NCI-H2227 (cell line): ENCODE results near the gene TOMM6.
"Not testable (repeated sequence)": the region's sequence is repeated elsewhere in the genome, so short reads cannot be mapped to it uniquely, and the experiment has no call there.

Source experiments
- DNase-seq: peaks from one replicate; lab custom pipeline; 2025; ENCODE audit not compliant: unreplicated experiment; lab: John Stamatoyannopoulos, UW

TOMM6 gene

DNA sequence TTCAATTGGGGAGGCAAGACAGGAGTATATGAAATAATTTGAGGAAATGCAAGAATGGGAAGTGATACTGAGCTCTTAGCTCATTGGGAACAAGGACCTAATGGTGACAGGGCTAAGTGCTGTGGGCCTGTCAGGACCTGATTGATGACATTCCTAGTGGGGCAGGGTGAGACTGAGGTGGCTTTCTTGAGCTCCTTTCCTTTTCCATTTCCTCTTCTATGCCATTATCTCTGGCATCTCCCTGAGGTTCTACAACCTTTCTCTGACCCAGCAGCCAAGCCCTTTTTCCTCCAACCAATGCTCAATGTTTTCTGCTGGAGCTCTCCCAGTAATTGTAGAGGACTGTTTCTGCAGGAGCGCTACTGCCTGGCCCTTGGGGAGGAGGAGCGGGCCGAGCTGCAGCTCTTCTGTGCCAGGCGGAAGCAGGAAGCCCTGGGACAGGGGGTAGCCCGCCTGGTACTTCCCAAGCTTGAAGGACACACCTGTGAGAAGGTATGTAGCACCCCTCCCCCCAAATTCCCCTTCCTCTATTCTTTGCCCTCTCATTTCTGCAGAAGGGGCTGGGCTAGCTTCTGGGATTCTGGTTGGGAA is 2.8 kb upstream of the TOMM6 start:
- DNase-seq, result peak; percentile 19

GRCh38 chr6:41785254-41785653 is 2.2 kb upstream of the TOMM6 start:
- DNase-seq, result no peak

- DNase-seq, result peak; percentile 51
Observed at GRCh38 chr6:41785689-41786450, 1.6 kb upstream of the TOMM6 start.

- peak; percentile 89 for DNase-seq
Observed at GRCh38 chr6:41786451-41787218, 859 bp upstream of the TOMM6 start.

DNA sequence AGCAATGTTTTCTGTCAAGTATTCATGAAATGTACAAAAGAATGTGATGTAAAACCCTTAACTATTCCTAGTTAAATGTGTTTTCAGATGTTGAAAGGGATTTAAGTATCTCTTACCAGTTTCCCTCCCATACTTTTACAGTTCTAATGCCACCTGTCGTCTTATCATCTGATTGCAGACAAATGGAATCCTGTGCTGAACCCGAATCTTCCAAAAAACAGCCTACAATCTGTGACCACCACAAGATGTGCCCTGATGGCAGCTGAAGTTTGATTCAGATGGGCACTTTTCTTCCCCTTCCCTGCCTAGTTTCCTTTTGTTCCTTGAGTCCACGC is 1.9 kb downstream of the TOMM6 start:
- DNase-seq, result no peak

- no peak for DNase-seq
Observed at GRCh38 chr6:41790045-41790444, 2.6 kb downstream of the TOMM6 start.

GRCh38 chr6:41791305-41791704 is 3.8 kb downstream of the TOMM6 start:
- DNase-seq, result no peak

- no peak for DNase-seq
Observed at GRCh38 chr6:41791984-41792383, 4.5 kb downstream of the TOMM6 start.

- DNase-seq, result no peak
Observed at GRCh38 chr6:41796474-41796873, 9.0 kb downstream of the TOMM6 start.

DNA sequence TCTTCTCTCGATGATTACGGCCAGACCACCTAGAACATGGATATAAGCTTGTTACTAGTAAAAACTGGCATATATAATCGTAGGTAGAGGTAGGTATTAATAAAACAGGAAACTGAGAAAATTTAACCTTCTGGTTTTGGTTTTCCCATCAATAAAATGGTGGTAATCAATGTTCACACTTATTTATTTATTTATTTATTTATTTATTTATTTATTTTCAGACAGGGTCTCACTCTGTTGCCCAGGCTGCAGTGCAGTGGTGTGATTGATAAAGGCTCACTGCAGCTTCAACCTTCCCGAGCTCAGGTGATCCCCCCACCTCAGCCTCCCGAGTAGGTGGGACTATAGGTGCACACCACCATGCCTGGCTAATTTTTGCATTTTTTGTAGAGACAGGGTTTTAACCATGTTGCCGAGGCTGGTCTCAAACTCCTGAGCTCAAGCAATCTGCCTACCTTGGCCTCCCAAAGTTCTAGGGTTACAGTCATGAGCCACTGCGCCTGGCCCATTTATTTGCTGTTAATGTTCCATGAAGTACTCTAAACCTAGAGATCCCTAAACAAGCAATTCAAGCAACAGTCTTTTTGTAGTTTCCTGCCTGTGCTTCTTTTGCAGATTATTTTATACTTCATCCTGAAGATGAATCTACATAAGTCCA is 11.5 kb downstream of the TOMM6 start:
- DNase-seq, result no peak

DNA sequence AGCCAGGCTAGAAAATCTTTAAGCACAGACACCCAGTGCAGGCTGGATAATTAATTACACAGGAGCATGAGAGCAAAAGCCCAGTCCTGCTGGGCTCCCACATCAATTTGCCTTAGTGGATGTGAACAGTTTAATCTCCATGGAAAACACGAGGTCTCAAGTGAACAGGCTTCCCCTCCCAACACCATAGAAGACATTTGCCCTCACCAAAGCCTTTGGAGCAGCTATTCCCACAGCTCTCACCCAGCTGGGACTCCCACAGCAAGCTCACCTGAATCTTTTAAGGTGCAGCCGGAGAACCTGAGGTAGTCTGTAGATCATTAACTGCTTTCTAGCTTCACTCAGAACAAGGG is 12.0 kb downstream of the TOMM6 start:
- no peak for DNase-seq

GRCh38 chr6:41801380-41801779 is 13.9 kb downstream of the TOMM6 start:
- DNase-seq, result peak; percentile 0

DNA sequence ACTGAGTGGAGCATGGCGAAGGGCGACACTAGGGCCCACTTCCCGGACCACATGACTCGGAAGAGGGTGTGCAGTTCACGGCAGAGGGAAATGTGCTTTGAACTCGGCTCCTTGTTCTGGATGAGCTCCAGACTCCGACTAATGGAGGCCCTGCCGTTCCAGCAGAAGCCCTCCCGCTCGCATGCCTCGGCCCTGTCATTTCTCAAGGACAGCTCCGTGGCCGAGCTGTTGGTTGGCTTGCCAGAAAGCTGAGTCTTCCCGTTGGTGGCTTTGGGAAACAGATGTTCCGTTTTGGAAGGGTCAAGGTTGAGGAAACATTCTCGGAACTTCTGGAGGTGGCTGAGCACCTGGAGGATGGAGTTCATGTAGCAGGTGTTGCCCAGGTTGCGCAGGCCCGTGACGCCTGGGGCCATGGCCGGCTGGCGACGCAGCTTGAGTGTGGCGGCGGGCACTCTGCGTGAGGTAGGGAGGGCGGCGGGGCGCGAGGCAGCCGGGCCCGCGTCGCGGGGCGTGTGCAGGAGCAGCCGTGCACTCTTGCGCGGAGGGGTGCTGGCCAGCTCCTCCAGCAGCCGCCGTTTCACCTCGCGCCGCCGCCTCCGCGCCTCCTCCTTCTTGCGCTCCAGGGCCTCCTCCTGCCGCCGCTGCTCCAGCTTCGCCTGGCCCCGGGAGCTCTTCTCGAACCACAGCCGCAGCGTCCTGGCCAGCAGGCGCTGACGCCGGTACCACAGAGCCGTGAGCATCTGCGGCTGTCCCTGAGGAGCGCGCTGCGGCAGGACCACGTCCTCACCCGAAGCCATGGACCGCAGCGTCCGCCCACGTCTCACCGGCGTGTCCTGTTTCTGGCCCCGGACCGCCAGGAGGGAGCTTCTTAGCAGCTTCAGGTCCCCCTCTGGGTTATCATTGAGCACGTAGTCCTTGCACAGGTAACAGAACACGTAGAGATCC is 18.6 kb downstream of the TOMM6 start:
- no peak for DNase-seq

GRCh38 chr6:41811095-41811494 is 23.6 kb downstream of the TOMM6 start:
- no peak for DNase-seq

GRCh38 chr6:41811946-41812345 is 24.5 kb downstream of the TOMM6 start:
- not testable (repeated sequence) for DNase-seq

DNA sequence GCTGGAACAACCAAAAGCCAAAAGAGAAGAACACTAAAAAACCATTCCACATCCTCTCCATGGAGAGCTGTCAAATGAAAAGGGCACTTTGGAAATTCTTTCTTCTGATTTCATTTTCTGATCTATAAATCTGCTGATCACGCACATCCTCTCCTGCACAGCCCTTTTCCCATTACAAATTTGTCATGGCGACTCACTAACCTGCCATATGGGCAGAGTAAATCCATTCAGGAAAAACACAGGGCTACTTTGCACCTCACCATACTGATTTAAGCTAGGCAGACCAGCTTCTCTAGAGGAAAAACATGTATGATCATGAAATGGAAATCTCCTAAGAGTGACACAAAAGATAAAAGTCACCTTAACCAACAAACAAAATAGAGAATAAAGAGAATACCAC is 26.0 kb downstream of the TOMM6 start:
- DNase-seq, result no peak

DNA sequence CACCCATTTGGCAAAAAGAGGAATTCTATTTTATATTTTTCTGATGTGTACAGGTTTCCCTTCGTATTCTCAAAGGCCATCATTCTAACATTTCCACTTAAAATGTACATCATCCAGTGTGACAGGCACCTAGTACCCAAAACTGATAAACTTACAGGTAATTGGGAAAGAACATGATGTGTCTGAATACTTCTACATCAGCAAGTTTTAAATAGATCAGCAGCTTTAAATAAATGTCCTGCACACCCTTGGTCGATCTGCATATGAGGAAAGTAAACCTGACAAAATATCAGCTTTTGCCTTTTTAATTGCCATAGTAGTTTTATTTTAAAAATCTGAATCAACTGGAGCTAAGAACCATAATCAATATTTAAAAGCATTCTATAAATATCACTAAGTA is 26.5 kb downstream of the TOMM6 start:
- DNase-seq, result no peak

GRCh38 chr6:41814629-41815028 is 27.1 kb downstream of the TOMM6 start:
- DNase-seq, result no peak

DNA sequence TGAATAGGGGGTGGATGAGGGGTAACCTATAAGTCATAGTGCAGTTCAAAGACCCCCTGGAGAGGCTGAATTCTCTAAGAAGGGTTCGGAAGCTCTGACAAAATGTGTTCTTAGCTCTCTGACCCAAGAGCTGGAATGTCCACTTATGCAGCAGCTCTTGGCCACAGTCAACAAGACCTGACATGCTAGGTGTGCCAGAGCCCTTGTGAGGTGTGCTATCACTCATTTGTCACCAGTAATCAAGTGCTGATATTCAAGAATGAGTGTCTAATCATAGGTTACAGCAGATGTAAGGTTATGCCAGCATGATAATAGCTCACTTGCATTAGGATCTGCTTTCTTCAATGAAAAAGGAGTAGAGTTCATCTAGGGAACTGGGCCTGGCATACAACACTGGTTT is 28.1 kb downstream of the TOMM6 start:
- DNase-seq, result peak; percentile 1

DNA sequence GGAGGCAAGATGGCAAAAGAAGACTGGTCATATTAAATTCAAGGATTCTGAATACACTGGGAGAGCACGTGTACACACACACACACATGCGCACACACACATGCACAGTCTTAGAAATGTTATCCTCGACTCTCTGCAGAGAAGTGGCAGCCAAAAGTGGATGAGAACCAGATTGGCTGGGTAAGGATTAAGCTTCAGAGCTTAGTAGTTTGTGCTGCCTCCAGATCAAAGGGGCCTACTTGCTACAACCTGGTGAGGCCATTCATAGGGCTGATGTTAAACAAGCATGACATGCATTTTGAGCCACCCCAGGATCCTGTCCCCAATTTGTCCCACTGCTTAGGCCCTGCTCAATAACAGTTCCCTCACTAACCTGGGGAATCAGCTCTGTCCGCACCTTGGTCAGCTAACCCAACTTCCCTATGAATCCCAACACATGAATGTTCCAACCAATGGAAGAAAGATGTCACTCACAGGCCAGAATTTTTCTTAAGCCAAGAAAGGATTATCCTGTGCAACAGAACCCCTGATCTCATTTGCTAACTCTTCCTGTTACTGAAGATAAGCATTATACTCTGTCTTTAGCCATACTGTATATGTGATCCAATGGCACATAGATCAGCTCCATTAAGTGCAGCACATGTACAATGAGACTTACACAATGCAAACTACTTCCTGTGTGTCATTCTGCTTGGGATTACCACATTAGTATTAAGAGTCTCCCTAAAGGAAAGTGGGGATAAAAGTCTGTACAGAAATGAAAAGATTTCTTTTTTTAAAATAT is 31.0 kb downstream of the TOMM6 start:
- no peak for DNase-seq
